ENCODE data around the gene FAM186B. TPM values are rescaled to one million over a fixed set of nuclear protein-coding genes. Genes with fewer than 3 reads are reported as not detected.

Gene FAM186B
- total RNA-seq, 6 donors from 2014 or later = 0.20 to 3.1 (median 0.73) TPM

DNA sequence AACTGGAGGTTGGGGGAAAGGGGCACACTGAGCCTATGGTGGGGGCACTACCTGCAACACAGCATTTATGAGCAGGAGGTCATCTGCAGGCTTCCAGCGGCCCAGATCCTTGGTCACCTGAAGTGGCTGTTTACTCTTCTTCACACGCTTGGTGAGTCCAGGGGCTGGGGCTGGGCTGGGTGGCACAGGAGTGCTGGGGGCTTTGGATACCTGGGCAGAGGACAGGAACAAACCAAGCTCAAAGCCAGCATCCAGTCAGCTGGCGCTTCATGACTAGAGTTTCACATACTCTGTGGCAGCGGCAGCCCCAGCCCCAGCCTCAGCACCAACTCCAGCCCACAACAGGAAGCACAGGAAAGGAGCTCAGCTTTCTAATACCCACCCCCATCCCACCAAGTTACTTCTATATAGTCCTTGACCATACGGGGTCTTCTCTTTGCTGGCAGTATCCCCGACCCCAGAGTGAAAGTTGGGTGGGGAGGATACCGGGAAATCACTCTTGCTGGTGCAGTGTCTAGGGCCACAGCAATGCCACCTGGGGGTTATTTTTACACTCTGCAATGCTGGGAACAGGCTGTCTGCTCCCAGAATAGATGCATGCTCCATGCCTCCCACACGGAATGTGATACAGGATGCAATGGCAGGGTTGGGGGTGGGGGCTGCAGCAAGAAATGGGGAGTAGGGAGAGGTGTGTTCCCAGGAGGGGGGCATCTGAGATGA, 40.6 kb downstream of the FAM186B start:
- Histone ChIP-seq H3K4me3 (no peak overlapping the region), H3K4me1 (peaks cover 20 to 30% (median 24%) of the 10 kb centered on the region in 4 donors), H3K27ac (no peak overlapping the region), H3K27me3 (no peaks in the 10 kb centered on the region), H3K36me3 (peaks cover 35 to 58% (median 53%) of the 10 kb centered on the region in 4 donors), H3K9me3 (no peaks in the 10 kb centered on the region)
- 68 to 73% methylated on average over 7 to 8 of the region's 8 CpGs for WGBS, 2 donors
- no peak for ATAC-seq (ENCODE audit: low FRiP score in 2 of 2)
- no peak for DNase-seq
- no peak for TF ChIP-seq EP300 (IDR thresholded peaks at IDR 0.05)
- TF ChIP-seq POLR2AphosphoS5 (IDR thresholded peaks at IDR 0.05) = no peak
- TF ChIP-seq, protein P1, sequence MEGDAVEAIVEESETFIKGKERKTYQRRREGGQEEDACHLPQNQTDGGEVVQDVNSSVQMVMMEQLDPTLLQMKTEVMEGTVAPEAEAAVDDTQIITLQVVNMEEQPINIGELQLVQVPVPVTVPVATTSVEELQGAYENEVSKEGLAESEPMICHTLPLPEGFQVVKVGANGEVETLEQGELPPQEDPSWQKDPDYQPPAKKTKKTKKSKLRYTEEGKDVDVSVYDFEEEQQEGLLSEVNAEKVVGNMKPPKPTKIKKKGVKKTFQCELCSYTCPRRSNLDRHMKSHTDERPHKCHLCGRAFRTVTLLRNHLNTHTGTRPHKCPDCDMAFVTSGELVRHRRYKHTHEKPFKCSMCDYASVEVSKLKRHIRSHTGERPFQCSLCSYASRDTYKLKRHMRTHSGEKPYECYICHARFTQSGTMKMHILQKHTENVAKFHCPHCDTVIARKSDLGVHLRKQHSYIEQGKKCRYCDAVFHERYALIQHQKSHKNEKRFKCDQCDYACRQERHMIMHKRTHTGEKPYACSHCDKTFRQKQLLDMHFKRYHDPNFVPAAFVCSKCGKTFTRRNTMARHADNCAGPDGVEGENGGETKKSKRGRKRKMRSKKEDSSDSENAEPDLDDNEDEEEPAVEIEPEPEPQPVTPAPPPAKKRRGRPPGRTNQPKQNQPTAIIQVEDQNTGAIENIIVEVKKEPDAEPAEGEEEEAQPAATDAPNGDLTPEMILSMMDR (IDR thresholded peaks at IDR 0.05) = no peak
- TF ChIP-seq POLR2A (IDR thresholded peaks at IDR 0.05) = no peak

GRCh38 chr12:49563951-49564685, 41.3 kb downstream of the FAM186B start:
- Histone ChIP-seq H3K27me3 (no peaks in the 10 kb centered on the region), H3K9me3 (no peaks in the 10 kb centered on the region), H3K27ac (no peak overlapping the region), H3K36me3 (peaks cover 43 to 65% (median 60%) of the 10 kb centered on the region in 4 donors), H3K4me1 (peaks cover 16 to 24% (median 20%) of the 10 kb centered on the region in 4 donors), H3K4me3 (no peak overlapping the region)
- no peak for TF ChIP-seq POLR2AphosphoS5 (IDR thresholded peaks at IDR 0.05)
- no peak for TF ChIP-seq EP300 (IDR thresholded peaks at IDR 0.05)
- TF ChIP-seq, protein P1 (IDR thresholded peaks at IDR 0.05) = no peak
- DNase-seq (no peak), ATAC-seq (ENCODE audit: low FRiP score in 2 of 2) (no peak)
- WGBS, 2 donors = 93 to 95% methylated on average over 13 to 14 of the region's 14 CpGs

- Histone ChIP-seq H3K4me3 (no peak overlapping the region), H3K9me3 (no peaks in the 10 kb centered on the region), H3K4me1 (peaks cover 11 to 17% (median 14%) of the 10 kb centered on the region in 4 donors), H3K27ac (no peak overlapping the region), H3K36me3 (peaks cover 53 to 78% (median 73%) of the 10 kb centered on the region in 4 donors), H3K27me3 (no peaks in the 10 kb centered on the region)
- WGBS, 2 donors = 91 to 94% methylated on average over 6 of the region's 6 CpGs
- ATAC-seq (ENCODE audit: low FRiP score in 2 of 2) (no peak), DNase-seq (no peak)
- TF ChIP-seq POLR2A (IDR thresholded peaks at IDR 0.05) (no peak), POLR2AphosphoS5 (IDR thresholded peaks at IDR 0.05) (no peak), EP300 (IDR thresholded peaks at IDR 0.05) (no peak)
- TF ChIP-seq, protein P1 (IDR thresholded peaks at IDR 0.05) = no peak
Measured at GRCh38 chr12:49562831-49563230, 42.6 kb downstream of the FAM186B start.

DNA sequence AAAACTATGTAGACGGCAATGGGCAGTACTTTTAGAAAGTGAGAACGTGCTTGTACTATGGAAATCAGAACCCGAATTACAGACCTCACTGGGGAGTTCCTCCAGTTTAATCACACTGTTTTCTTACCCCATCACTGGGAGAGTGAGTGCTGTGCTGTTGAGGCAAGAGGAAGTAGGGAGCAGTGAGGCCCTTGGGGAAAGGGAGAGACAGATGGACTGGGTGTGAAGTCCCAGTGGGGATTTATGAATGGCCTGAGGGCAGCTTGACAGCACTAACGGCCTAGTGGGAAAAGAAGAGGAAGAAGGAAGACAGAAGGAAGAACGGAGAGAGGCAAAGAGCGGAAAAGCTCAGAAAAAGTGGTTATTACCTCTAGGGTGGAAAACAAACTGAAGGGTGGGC, 43.2 kb downstream of the FAM186B start:
- H3K36me3 ChIP-seq = peaks cover 53 to 82% (median 79%) of the 10 kb centered on the region in 4 donors
- DNase-seq (no peak), ATAC-seq (ENCODE audit: low FRiP score in 2 of 2) (no peak)
- no peaks in the 10 kb centered on the region for H3K27me3 ChIP-seq
- H3K9me3 ChIP-seq = no peaks in the 10 kb centered on the region
- peaks cover 10 to 15% (median 13%) of the 10 kb centered on the region in 4 donors for H3K4me1 ChIP-seq
- WGBS, 2 donors = 85 to 89% methylated on average over 6 of the region's 6 CpGs
- H3K27ac ChIP-seq = no peak overlapping the region
- H3K4me3 ChIP-seq = no peak overlapping the region
- TF ChIP-seq EP300 (IDR thresholded peaks at IDR 0.05) (no peak), POLR2A (IDR thresholded peaks at IDR 0.05) (no peak), POLR2AphosphoS5 (IDR thresholded peaks at IDR 0.05) (no peak)
- TF ChIP-seq, protein P1 (IDR thresholded peaks at IDR 0.05) = no peak
